ENCODE data around the gene EHMT2. TPM values are rescaled to one million over a fixed set of nuclear protein-coding genes. Genes with fewer than 3 reads are reported as not detected.

Gene EHMT2
- total and polyA plus RNA-seq, 4 donors, result 7.9 to 21.4 (median 10.6) TPM

DNA sequence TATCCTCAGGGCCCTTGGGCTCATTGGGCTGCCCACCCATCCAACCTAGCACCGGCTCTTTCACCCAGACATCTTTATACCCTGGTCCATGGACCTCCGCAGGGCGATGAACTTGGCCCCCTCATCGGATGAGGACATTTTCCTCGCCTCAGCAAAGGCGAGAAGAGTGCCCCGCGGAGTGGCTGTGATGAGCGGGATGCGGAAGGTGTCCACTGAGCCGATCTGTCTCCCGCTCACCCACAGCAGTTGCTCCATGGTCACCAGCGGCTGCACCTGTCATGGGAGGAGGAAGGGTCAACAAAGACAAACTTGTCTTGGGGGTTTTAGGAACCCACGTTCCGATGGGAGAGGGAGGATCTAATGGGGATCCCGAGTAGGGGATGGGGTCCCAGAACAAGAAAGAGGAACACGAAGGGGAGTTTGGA is 35.6 kb downstream of the EHMT2 start:
- Histone ChIP-seq H3K27me3 (ENCODE audit: control insufficient read depth in 4 of 4, insufficient read depth in 4 of 4, low read length in 3 of 4) (no peaks in the 10 kb centered on the region), H3K9ac (ENCODE audit: low read depth in 1 of 2, low read length in 2 of 2) (peak overlapping the region; percentile 86 to 88), H3K4me3 (ENCODE audit: low read depth in 1 of 3, low read length in 3 of 3) (peak overlapping the region; percentile 64 to 86 (median 85)), H3K9me3 (ENCODE audit: control insufficient read depth in 4 of 4, low read length in 3 of 4) (no peaks in the 10 kb centered on the region), H3K27ac (ENCODE audit: low read depth in 1 of 2, low read length in 2 of 2) (peak overlapping the region; percentile 84 to 85), H3K4me1 (ENCODE audit: control insufficient read depth in 4 of 4, insufficient read depth in 4 of 4, low read length in 3 of 4) (peaks cover 11 to 21% (median 17%) of the 10 kb centered on the region in 4 donors), H3K36me3 (ENCODE audit: control insufficient read depth in 4 of 4, insufficient read depth in 3 of 4, low read depth in 1 of 4, low read length in 3 of 4) (peaks cover 9 to 28% (median 12%) of the 10 kb centered on the region in 4 donors)
- 48% methylated on average over 17 of the region's 17 CpGs for WGBS
- TF ChIP-seq FOXA2 (IDR thresholded peaks at IDR 0.05) (no peak), TAF1 (conservative IDR thresholded peaks at IDR 0.05) (no peak), FOXA1 (IDR thresholded peaks at IDR 0.05) (no peak), YY1 (IDR thresholded peaks at IDR 0.05) (no peak), RAD21 (IDR thresholded peaks at IDR 0.05) (no peak), RXRA (IDR thresholded peaks at IDR 0.05) (no peak), HNF4G (IDR thresholded peaks at IDR 0.05) (no peak), SP1 (IDR thresholded peaks at IDR 0.05) (no peak), GABPA (IDR thresholded peaks at IDR 0.05 in 1 of 2, conservative IDR thresholded peaks at IDR 0.05 in 1 of 2) (no peak), EGR1 (IDR thresholded peaks at IDR 0.05; ENCODE audit: low read depth in 2 of 2) (no peak), JUND (IDR thresholded peaks at IDR 0.05) (no peak)
- TF ChIP-seq, protein P1, sequence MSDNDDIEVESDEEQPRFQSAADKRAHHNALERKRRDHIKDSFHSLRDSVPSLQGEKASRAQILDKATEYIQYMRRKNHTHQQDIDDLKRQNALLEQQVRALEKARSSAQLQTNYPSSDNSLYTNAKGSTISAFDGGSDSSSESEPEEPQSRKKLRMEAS (IDR thresholded peaks at IDR 0.05), result no peak
- TF ChIP-seq, protein P2, sequence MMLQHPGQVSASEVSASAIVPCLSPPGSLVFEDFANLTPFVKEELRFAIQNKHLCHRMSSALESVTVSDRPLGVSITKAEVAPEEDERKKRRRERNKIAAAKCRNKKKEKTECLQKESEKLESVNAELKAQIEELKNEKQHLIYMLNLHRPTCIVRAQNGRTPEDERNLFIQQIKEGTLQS (IDR thresholded peaks at IDR 0.05), result no peak
- TF ChIP-seq, protein P3, sequence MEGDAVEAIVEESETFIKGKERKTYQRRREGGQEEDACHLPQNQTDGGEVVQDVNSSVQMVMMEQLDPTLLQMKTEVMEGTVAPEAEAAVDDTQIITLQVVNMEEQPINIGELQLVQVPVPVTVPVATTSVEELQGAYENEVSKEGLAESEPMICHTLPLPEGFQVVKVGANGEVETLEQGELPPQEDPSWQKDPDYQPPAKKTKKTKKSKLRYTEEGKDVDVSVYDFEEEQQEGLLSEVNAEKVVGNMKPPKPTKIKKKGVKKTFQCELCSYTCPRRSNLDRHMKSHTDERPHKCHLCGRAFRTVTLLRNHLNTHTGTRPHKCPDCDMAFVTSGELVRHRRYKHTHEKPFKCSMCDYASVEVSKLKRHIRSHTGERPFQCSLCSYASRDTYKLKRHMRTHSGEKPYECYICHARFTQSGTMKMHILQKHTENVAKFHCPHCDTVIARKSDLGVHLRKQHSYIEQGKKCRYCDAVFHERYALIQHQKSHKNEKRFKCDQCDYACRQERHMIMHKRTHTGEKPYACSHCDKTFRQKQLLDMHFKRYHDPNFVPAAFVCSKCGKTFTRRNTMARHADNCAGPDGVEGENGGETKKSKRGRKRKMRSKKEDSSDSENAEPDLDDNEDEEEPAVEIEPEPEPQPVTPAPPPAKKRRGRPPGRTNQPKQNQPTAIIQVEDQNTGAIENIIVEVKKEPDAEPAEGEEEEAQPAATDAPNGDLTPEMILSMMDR (IDR thresholded peaks at IDR 0.05; ENCODE audit: low read depth, low read length, missing input control), result no peak
- no peak for DNase-seq (ENCODE audit: low spot score)

DNA sequence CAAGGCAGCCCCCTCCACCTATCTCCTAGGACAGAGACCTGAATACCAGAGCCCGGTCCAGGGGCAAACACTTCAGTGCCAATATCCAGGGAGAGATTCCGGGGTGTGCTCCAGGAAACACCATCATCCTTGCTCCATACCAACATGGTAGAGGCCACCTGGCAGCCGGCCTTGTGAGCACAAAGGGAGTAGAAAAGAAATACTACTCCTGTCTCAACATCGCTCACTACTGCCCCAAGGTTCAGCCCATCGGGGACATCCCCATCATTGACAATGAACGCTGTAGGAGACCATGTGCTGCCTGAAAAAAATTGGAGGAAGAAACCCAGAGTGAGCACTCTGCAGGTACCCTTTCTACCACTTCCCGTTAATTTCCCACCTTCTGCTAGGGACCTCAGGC is 36.3 kb downstream of the EHMT2 start:
- Histone ChIP-seq H3K4me1 (ENCODE audit: control insufficient read depth in 4 of 4, insufficient read depth in 4 of 4, low read length in 3 of 4) (peaks cover 11 to 21% (median 17%) of the 10 kb centered on the region in 4 donors), H3K9ac (ENCODE audit: low read depth in 1 of 2, low read length in 2 of 2) (no peak overlapping the region), H3K27me3 (ENCODE audit: control insufficient read depth in 4 of 4, insufficient read depth in 4 of 4, low read length in 3 of 4) (no peaks in the 10 kb centered on the region), H3K27ac (ENCODE audit: low read depth in 1 of 2, low read length in 2 of 2) (no peak overlapping the region), H3K9me3 (ENCODE audit: control insufficient read depth in 4 of 4, low read length in 3 of 4) (no peaks in the 10 kb centered on the region), H3K36me3 (ENCODE audit: control insufficient read depth in 4 of 4, insufficient read depth in 3 of 4, low read depth in 1 of 4, low read length in 3 of 4) (peaks cover 9 to 28% (median 12%) of the 10 kb centered on the region in 4 donors), H3K4me3 (ENCODE audit: low read depth in 1 of 3, low read length in 3 of 3) (no peak overlapping the region)
- TF ChIP-seq, protein P4, sequence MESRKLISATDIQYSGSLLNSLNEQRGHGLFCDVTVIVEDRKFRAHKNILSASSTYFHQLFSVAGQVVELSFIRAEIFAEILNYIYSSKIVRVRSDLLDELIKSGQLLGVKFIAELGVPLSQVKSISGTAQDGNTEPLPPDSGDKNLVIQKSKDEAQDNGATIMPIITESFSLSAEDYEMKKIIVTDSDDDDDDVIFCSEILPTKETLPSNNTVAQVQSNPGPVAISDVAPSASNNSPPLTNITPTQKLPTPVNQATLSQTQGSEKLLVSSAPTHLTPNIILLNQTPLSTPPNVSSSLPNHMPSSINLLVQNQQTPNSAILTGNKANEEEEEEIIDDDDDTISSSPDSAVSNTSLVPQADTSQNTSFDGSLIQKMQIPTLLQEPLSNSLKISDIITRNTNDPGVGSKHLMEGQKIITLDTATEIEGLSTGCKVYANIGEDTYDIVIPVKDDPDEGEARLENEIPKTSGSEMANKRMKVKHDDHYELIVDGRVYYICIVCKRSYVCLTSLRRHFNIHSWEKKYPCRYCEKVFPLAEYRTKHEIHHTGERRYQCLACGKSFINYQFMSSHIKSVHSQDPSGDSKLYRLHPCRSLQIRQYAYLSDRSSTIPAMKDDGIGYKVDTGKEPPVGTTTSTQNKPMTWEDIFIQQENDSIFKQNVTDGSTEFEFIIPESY (IDR thresholded peaks at IDR 0.05), result no peak
- TF ChIP-seq RXRA (IDR thresholded peaks at IDR 0.05), result no peak
- no peak for DNase-seq (ENCODE audit: low spot score)
- WGBS, result 94% methylated on average over 7 of the region's 7 CpGs

DNA sequence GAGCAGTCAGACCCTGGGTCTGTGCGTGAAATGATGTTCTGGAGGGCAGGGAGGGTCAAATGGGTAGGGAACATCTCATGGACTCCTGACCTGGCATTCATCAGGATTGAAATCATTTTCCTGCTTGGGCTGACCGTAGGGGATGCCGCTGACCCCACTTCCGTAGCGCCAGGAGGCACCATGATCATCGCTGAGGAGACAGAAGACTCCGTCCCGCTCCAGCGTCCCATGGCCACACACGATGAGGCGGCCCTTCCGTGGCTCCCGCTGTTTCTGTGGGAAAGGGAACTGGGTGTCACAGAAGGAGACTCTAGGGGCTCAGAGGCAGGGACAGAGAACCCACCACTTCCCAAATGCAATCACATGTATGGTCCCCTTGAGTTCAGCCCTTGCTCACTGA is 37.1 kb downstream of the EHMT2 start:
- no peak overlapping the region for H3K4me3 ChIP-seq (ENCODE audit: low read depth in 1 of 3, low read length in 3 of 3)
- no peak overlapping the region for H3K9ac ChIP-seq (ENCODE audit: low read depth in 1 of 2, low read length in 2 of 2)
- no peak overlapping the region for H3K27ac ChIP-seq (ENCODE audit: low read depth in 1 of 2, low read length in 2 of 2)
- H3K36me3 ChIP-seq (ENCODE audit: control insufficient read depth in 4 of 4, insufficient read depth in 3 of 4, low read depth in 1 of 4, low read length in 3 of 4), result peaks cover 9 to 28% (median 12%) of the 10 kb centered on the region in 4 donors
- H3K27me3 ChIP-seq (ENCODE audit: control insufficient read depth in 4 of 4, insufficient read depth in 4 of 4, low read length in 3 of 4), result no peaks in the 10 kb centered on the region
- H3K4me1 ChIP-seq (ENCODE audit: control insufficient read depth in 4 of 4, insufficient read depth in 4 of 4, low read length in 3 of 4), result peaks cover 11 to 21% (median 17%) of the 10 kb centered on the region in 4 donors
- WGBS, result 96% methylated on average over 13 of the region's 13 CpGs
- no peaks in the 10 kb centered on the region for H3K9me3 ChIP-seq (ENCODE audit: control insufficient read depth in 4 of 4, low read length in 3 of 4)
- no peak for DNase-seq (ENCODE audit: low spot score)
- TF ChIP-seq FOXA1 (IDR thresholded peaks at IDR 0.05) (no peak), RXRA (IDR thresholded peaks at IDR 0.05) (no peak), SP1 (IDR thresholded peaks at IDR 0.05) (no peak), GABPA (IDR thresholded peaks at IDR 0.05 in 1 of 2, conservative IDR thresholded peaks at IDR 0.05 in 1 of 2) (no peak), YY1 (IDR thresholded peaks at IDR 0.05) (no peak), HNF4G (IDR thresholded peaks at IDR 0.05) (no peak), HNF4A (conservative IDR thresholded peaks at IDR 0.05) (no peak)
- TF ChIP-seq, protein P5, sequence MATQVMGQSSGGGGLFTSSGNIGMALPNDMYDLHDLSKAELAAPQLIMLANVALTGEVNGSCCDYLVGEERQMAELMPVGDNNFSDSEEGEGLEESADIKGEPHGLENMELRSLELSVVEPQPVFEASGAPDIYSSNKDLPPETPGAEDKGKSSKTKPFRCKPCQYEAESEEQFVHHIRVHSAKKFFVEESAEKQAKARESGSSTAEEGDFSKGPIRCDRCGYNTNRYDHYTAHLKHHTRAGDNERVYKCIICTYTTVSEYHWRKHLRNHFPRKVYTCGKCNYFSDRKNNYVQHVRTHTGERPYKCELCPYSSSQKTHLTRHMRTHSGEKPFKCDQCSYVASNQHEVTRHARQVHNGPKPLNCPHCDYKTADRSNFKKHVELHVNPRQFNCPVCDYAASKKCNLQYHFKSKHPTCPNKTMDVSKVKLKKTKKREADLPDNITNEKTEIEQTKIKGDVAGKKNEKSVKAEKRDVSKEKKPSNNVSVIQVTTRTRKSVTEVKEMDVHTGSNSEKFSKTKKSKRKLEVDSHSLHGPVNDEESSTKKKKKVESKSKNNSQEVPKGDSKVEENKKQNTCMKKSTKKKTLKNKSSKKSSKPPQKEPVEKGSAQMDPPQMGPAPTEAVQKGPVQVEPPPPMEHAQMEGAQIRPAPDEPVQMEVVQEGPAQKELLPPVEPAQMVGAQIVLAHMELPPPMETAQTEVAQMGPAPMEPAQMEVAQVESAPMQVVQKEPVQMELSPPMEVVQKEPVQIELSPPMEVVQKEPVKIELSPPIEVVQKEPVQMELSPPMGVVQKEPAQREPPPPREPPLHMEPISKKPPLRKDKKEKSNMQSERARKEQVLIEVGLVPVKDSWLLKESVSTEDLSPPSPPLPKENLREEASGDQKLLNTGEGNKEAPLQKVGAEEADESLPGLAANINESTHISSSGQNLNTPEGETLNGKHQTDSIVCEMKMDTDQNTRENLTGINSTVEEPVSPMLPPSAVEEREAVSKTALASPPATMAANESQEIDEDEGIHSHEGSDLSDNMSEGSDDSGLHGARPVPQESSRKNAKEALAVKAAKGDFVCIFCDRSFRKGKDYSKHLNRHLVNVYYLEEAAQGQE (IDR thresholded peaks at IDR 0.05), result no peak
- TF ChIP-seq, protein P2 (IDR thresholded peaks at IDR 0.05), result no peak
- TF ChIP-seq, protein P3 (IDR thresholded peaks at IDR 0.05; ENCODE audit: low read depth, low read length, missing input control), result no peak

All from liver (tissue), 9 donors.